HEK293T (cell line): ENCODE results near the gene NLN.
"Not testable (repeated sequence)": the region's sequence is repeated elsewhere in the genome, so short reads cannot be mapped to it uniquely, and the experiment has no call there.

Source experiments
- CTCF ChIA-PET: fragments of 350-600 bp; formaldehyde crosslinking; extraction: SDS; loops from one replicate; lab custom pipeline; 2021; ENCODE audit warnings: antibody characterized with exemption, inconsistent platforms; lab: Yijun Ruan, JAX
- POLR2A ChIA-PET: fragments of 350-600 bp; formaldehyde crosslinking; extraction: SDS; loops from one replicate; lab custom pipeline; 2020; ENCODE audit warnings: antibody characterized with exemption, inconsistent platforms; lab: Yijun Ruan, JAX
- DNase-seq: peaks from one replicate; pipeline ENCODE4 v3.0.0; 2012; ENCODE audit warnings: mixed read lengths; ENCODE audit errors: extremely low spot score
- ARNT ChIP-seq: fragments of 450-650 bp; IDR thresholded peaks from 2 replicates; pipeline ENCODE4 v1.6.1; 2017; ENCODE audit warnings: mild to moderate bottlenecking
- BHLHE40 ChIP-seq: fragments of 450-650 bp; IDR thresholded peaks from 2 replicates; pipeline ENCODE4 v1.6.1; 2016; ENCODE audit warnings: mild to moderate bottlenecking, moderate library complexity, borderline replicate concordance
- CTBP1 ChIP-seq: fragments of 450-650 bp; IDR thresholded peaks from 2 replicates; pipeline ENCODE4 v1.6.1; 2016; ENCODE audit warnings: borderline replicate concordance
- ELF4 ChIP-seq: fragments of 450-650 bp; IDR thresholded peaks from 2 replicates; pipeline ENCODE4 v1.6.1; 2017; ENCODE audit warnings: antibody characterized with exemption
- FOXA1 ChIP-seq: fragments of 450-650 bp; IDR thresholded peaks from 2 replicates; pipeline ENCODE4 v1.6.1; 2016; ENCODE audit warnings: mild to moderate bottlenecking
- FOXK2 ChIP-seq: fragments of 450-650 bp; IDR thresholded peaks from 2 replicates; pipeline ENCODE4 v1.6.1; 2016; ENCODE audit warnings: mild to moderate bottlenecking
- FOXM1 ChIP-seq: fragments of 450-650 bp; IDR thresholded peaks from 2 replicates; pipeline ENCODE4 v1.6.1; 2017; ENCODE audit warnings: mild to moderate bottlenecking, borderline replicate concordance
- HDGF ChIP-seq: fragments of 450-650 bp; IDR thresholded peaks from 2 replicates; pipeline ENCODE4 v1.6.1; 2017; ENCODE audit warnings: antibody characterized with exemption, borderline replicate concordance
- L3MBTL2 ChIP-seq: fragments of 450-650 bp; conservative IDR thresholded peaks from 2 replicates; pipeline ENCODE4 v1.6.1; 2016; ENCODE audit warnings: mild to moderate bottlenecking
- LEF1 ChIP-seq: fragments of 450-650 bp; IDR thresholded peaks from 2 replicates; pipeline ENCODE4 v1.6.1; 2017; ENCODE audit warnings: mild to moderate bottlenecking, borderline replicate concordance
- NFRKB ChIP-seq: fragments of 450-650 bp; IDR thresholded peaks from 2 replicates; pipeline ENCODE4 v1.6.1; 2016; ENCODE audit warnings: mild to moderate bottlenecking, moderate library complexity
- PKNOX1 ChIP-seq: fragments of 450-650 bp; IDR thresholded peaks from 2 replicates; pipeline ENCODE4 v1.6.1; 2016
- SP1 ChIP-seq: fragments of 450-650 bp; IDR thresholded peaks from 2 replicates; pipeline ENCODE4 v1.6.1; 2017
- SUZ12 ChIP-seq: fragments of 450-650 bp; IDR thresholded peaks from 2 replicates; pipeline ENCODE4 v1.6.1; 2016; ENCODE audit warnings: mild to moderate bottlenecking
- TARDBP ChIP-seq: fragments of 450-650 bp; IDR thresholded peaks from 2 replicates; pipeline ENCODE4 v1.6.1; 2016
- ZNF384 ChIP-seq: fragments of 450-650 bp; IDR thresholded peaks from 2 replicates; pipeline ENCODE4 v1.6.1; 2016

NLN gene

GRCh38 chr5:65722575-65723403, 784 bp downstream of the NLN start:
- no peak for TF ChIP-seq CTBP1
- peak; percentile 47 for TF ChIP-seq L3MBTL2
- peak; percentile 57 for DNase-seq
- ChIA-PET CTCF (interaction anchor here (0.7 kb wide), 1 partner anchor 12 kb away, joined by 3 read pairs; no protein-coding TSS in a partner anchor), POLR2A (interaction anchor here (0.5 to 1.8 kb wide), 5 partner anchors 15 to 422 kb away, joined by 3 to 6 read pairs (median 3); partner anchors contain the start of genes CENPK, PPWD1 and SREK1)

- no peak for TF ChIP-seq ELF4
- no peak for TF ChIP-seq FOXA1
- ChIA-PET CTCF (no interaction called here), POLR2A (no interaction called here)
- DNase-seq = no peak
Observed at GRCh38 chr5:65727491-65728156, 5.6 kb downstream of the NLN start.

GRCh38 chr5:65728218-65728617, 6.2 kb downstream of the NLN start:
- CTCF ChIA-PET = no interaction called here
- no peak for TF ChIP-seq SUZ12
- POLR2A ChIA-PET = no interaction called here
- DNase-seq = no peak

GRCh38 chr5:65730910-65731309, 8.9 kb downstream of the NLN start:
- TF ChIP-seq ARNT = no peak
- TF ChIP-seq FOXA1 = no peak
- no peak for TF ChIP-seq FOXM1
- TF ChIP-seq TARDBP = no peak
- ChIA-PET CTCF (interaction anchor here (0.6 to 0.7 kb wide), 2 partner anchors 493 to 1759 kb away, joined by 3 to 4 read pairs; no protein-coding TSS in a partner anchor), POLR2A (no interaction called here)
- no peak for DNase-seq

- CTCF ChIA-PET, POLR2A ChIA-PET, DNase-seq: not testable (repeated sequence)
Observed at GRCh38 chr5:65732046-65732445, 10.0 kb downstream of the NLN start.

- CTCF ChIA-PET, DNase-seq, POLR2A ChIA-PET: not testable (repeated sequence)
Observed at GRCh38 chr5:65734196-65734775, 12.3 kb downstream of the NLN start.

- ChIA-PET CTCF (no interaction called here), POLR2A (no interaction called here)
- DNase-seq = no peak
- no peak for TF ChIP-seq TARDBP
- no peak for TF ChIP-seq ELF4
- no peak for TF ChIP-seq SUZ12
- no peak for TF ChIP-seq FOXA1
- TF ChIP-seq ARNT = no peak
- TF ChIP-seq BHLHE40 = no peak
- no peak for TF ChIP-seq SP1
- no peak for TF ChIP-seq L3MBTL2
- TF ChIP-seq FOXM1 = no peak
- no peak for TF ChIP-seq HDGF
- TF ChIP-seq ZNF384 = no peak
- TF ChIP-seq LEF1 = no peak
Observed at GRCh38 chr5:65734921-65735320, 12.9 kb downstream of the NLN start.

GRCh38 chr5:65736011-65736410, 14.0 kb downstream of the NLN start:
- TF ChIP-seq ELF4 (no peak), ZNF384 (no peak), CTBP1 (no peak), LEF1 (no peak), PKNOX1 (no peak), FOXK2 (no peak), BHLHE40 (no peak), SUZ12 (no peak), SP1 (no peak), L3MBTL2 (no peak), ARNT (no peak), NFRKB (no peak), HDGF (no peak), FOXM1 (no peak), TARDBP (no peak), FOXA1 (no peak)
- DNase-seq = no peak
- POLR2A ChIA-PET = no interaction called here
- CTCF ChIA-PET = no interaction called here
